Activated T-cell treated with anti-CD3 and anti-CD28 coated beads for 48 hours (primary cell): ENCODE data around the gene NDUFS6.
A peak's percentile ranks its signal among the peaks of the same experiment; 100 is the strongest.

Experiments used
- DNase-seq: peaks from one replicate; pipeline ENCODE4 v3.0.0-alpha.2; 2020; ENCODE audit warnings: low read depth

Gene NDUFS6

DNA sequence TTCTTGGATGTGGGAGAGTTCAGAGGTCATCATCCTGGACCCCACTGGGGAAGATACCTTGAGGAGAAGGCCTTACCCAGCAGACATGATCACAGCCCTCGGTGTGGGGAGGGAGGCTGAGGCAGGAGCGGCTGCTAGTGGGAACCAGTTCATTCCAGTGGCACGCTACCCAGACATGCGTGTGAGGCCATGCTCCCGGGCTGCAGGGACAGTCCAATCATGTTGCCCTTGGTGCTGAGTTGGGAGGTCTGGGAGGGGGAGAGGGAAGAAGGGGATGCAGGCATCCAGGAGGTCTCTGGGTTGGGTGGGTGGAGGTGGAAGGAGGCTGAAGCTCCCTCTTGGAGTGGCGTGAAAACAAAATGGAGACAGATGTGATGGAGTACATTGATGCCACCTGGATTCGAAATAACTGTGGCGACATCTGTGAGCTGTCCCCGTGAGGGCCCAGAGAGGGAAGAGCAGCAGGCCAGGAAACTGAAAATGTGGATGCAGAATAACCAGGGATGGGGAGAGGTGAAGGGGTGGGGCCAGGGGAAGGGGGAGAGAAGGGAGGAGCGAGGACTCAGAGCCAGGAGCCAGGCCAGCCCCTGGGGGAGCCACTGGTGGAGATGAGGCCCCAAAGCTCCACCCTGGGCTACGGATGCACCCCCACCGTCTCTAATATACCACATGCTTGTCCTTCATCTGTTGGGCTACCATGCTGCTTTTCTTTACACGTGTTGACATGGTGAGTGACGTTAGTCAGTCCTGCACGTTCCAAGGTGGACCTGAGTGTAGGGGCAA lies 16.2 kb downstream of the NDUFS6 start:
- no peak for DNase-seq

DNA sequence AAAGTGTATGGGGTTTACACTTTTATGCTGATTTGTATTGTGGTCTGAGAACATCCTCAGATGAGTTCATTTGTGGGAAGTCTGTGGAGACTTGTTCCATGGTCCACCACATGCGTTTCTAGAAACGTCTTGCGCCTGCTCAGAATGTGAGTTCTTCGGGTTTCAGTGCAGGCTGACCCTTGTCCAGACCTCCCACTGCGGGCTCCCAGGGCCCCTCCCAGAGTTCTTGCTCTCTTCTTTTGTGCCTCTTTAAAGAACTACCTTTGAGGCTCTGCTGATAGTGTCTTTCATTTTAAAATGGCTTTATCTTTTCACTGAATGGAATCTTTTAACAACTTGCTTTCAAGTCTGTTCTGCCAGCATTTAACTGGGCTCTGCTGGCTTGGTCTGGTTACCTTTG lies 17.6 kb downstream of the NDUFS6 start:
- no peak for DNase-seq

- no peak for DNase-seq
These were observed 18.3 kb downstream of the NDUFS6 start for GRCh38 chr5:1819458-1819857.

- DNase-seq: no peak
These were observed 19.2 kb downstream of the NDUFS6 start for GRCh38 chr5:1820381-1820780.

DNA sequence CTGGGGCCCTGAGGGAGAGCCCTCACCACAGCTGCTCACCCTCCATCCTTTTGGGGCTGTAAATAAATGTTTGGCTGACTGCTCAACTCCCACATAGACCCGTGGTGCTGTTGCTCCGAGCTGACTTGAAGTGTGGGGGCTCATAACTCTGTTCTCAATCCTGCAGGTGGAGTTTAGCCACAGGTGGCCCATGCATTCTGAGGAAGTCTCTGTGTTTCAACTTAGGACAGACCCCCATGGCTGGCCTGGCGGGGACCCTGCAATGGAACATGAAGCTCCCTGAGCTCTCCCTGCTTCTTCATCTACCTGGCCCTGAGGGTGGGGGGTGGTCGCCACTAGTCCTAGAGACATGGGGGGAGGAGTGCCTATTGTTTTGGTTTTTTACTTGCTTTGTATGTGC lies 19.7 kb downstream of the NDUFS6 start:
- DNase-seq: no peak

GRCh38 chr5:1821862-1822261 lies 20.7 kb downstream of the NDUFS6 start:
- DNase-seq: no peak

DNA sequence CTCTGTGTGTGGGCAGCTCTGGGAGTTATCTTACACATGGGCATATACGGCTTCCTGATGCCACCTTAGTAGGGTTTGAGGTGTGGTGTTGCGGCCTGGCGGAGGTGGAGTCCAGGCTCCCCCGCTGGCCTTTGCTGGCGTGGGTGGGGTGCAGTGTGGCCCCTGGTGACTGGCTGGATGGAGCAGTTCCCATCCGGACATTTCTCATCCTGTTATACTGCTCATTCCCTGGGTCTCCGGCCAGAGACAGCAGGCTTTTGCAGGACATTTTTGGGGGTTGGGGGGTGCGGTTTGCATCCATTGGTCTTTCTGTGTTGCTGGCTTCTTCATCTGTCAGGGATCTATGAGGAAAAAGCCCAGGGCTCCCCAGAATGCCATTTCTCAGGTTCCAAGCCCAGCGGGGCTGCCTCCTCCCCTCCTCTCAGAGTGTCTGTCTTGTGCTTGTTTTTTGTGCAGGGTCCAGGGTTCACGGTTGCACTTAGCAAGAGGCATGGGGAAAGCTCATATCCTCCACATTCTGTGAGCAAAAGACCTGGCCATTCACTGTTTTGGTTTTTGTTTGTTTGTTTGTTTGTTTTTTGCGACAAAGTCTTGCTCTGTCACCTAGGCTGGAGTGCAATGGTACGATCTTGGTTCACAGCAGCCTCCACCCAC lies 22.3 kb downstream of the NDUFS6 start:
- no peak for DNase-seq

GRCh38 chr5:1824109-1824821 lies 23.1 kb downstream of the NDUFS6 start:
- DNase-seq: no peak

GRCh38 chr5:1824903-1825841 lies 24.0 kb downstream of the NDUFS6 start:
- DNase-seq: no peak

DNA sequence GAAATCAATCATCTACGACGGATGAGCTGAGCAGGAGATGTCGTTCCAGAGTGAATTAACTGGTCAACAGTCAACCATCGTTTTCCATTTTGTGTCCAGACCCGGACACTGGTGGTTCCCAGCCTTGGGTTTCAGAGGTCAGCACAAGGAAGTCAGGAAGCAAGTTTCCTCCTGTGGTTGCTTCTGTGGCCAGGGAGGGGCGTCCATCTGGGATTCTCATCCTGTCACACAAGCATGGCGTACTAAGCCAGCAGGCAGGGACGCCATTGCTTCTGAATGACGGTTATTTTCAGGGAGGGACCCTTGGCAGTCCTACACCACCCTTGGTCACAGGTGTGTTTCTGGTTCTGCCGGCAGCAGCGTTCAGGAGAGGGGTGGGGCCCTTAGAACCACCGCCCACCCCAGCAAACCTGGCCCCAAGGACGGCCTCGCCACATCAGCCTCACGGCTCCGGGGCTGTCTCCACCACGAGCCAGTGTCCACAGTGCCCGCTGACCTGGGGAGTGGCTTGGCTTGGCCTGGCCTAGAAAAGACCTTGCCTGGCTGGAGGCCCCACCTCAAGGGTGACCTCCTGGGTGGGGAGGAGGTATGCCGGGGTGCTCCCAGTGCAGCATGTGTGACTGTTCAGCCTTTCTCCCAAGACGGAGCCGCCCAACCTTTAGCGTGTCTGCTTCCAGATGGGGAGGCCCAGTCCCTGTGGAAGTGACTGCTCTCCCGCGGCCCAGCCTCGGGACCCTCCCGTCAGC lies 25.2 kb downstream of the NDUFS6 start:
- no peak for DNase-seq

GRCh38 chr5:1827025-1827885 lies 26.0 kb downstream of the NDUFS6 start:
- DNase-seq: no peak

DNA sequence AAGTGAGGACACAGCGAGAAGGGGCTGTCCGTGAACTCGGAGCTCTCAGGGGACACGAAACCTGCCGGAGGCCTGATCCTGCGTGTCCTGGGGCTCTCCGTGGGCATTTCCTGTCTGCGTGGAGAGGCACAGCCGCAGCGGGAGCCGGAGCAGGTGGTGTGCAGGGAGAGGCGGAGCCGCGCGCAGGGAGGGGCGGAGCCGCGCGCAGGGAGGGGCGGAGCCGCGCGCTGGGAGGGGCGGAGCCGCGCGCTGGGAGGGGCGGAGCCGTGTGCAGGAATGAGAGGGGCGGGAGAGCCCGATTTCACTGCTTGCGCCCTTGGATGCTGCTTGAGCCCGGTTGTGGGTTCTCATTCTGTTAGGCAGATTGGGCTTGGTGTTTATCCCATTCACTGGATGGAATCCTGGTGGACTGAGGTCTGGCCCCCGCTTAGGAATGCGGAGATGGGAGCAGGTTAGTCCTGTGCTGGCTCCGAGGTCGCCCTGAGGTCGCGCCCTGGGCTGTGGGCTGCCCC lies 26.7 kb downstream of the NDUFS6 start:
- peak; percentile 3 for DNase-seq

DNA sequence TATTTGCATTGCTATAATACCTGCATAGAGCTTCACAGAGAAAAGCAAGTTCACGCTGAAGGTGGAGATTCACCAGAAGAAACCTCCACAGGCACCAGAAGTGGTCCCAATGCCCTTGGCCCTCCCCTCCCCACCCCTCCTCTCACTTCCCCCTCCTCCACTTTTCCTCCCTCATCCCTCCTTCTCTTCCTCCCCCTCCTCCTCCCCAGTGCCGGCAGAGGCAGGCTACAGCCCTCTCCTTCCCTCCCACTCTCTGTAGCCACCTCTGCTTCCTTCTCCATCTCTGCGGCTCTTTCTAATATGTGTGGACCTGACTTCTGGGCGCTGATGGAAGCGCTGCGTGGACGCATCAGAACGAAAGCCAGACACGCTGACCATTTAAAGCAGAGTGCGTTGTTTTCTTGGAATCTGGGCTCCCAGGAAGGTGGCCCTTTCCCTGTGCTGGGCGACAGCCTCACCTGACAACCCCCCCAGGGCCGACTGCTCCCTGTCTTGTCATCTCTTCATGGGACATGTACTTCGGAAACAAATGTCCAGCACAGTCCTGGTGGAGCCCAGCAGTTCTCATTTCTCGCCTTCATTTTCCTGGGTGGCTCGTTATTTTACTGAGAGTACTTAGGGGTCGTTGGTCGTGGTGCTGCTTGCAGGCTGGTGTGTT lies 29.5 kb downstream of the NDUFS6 start:
- no peak for DNase-seq

DNA sequence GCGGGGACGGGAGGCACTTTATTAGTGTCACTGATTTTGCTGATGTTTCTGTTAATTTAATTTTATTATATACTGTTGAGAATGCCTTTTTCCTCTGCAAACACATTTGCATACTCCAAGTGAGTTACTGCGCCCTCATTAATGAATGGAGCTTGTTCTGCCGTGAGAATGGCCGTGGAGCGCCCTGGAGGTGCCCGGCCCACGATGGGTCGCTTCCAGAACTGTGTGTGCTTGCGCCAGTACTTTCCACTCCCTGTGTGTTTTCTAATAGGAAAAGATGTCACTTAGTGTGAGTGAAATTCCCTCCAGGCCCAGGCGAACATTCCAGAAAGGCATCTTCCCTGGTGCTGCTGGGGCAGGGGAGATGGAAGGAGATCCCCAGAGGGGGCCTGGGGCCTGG lies 30.1 kb downstream of the NDUFS6 start:
- no peak for DNase-seq

GRCh38 chr5:1831677-1832313 lies 30.6 kb downstream of the NDUFS6 start:
- no peak for DNase-seq

GRCh38 chr5:1832511-1833250 lies 31.5 kb downstream of the NDUFS6 start:
- DNase-seq: no peak

DNA sequence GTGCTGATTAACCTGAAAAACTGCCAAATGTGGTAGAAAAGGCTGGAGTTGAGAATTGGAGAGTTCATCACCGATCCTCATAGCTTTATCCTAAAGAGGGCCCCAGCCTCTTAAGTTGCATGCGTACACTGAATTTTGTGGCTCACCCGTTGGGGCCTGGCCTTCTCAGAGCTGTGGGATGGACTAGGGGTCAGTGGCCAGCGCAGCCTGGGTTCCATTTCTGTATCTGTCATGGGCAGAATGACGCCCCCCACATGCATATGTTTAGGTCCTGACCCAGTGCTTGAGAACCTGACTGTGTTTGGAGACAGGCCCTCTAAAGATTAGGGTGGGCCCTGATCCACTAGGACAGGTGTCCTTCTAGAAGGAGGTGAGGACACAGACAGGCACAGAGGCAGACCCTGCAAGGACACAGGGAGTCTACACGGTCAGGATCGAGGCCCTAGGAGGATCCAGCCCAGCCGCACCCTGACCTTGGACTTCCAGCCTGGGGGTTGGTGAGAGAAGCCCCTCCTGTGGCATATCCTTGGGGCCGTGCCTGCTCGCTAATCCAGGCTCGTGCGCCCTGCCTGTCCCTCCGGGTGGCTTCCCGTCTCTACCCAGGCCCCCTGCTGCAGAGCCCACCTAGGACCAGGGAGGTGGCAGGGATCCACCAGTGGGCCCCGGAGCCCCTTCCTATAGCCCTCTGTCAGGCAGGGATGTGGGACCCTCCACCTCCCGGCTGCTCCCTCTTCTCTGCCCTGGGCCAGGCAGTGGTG lies 32.2 kb downstream of the NDUFS6 start:
- DNase-seq: no peak
